GM12872 (cell line): ENCODE data around the gene GNB1.

ENCODE experiments used
- TF ChIP-seq, protein P1 (sequence below): IDR thresholded peaks from 3 replicates; pipeline ENCODE4 v1.5.1; 2011; ENCODE audit warnings: low read depth, mild to moderate bottlenecking, low read length, moderate library complexity; ENCODE audit not compliant: insufficient read depth

GNB1 gene

DNA sequence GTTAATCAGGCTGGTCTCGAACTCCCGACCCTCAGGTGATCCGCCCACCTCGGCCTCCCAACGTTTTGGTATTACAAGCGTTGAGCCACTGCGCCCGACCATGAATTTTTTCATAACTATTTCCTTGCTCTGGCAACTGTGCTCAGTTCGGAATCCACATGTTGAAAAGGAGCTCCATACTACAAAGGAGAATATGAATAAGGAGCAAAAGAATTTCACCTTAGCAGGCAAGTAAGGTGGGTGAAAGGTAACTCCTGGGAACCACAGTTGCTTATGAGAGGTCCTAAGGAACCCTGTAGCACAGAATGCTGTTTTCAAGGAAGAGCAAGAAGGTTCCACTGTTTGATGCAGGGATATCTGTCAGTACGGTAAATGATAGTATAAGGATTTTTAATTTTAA lies 82.7 kb downstream of the GNB1 start:
- TF ChIP-seq, protein P1, sequence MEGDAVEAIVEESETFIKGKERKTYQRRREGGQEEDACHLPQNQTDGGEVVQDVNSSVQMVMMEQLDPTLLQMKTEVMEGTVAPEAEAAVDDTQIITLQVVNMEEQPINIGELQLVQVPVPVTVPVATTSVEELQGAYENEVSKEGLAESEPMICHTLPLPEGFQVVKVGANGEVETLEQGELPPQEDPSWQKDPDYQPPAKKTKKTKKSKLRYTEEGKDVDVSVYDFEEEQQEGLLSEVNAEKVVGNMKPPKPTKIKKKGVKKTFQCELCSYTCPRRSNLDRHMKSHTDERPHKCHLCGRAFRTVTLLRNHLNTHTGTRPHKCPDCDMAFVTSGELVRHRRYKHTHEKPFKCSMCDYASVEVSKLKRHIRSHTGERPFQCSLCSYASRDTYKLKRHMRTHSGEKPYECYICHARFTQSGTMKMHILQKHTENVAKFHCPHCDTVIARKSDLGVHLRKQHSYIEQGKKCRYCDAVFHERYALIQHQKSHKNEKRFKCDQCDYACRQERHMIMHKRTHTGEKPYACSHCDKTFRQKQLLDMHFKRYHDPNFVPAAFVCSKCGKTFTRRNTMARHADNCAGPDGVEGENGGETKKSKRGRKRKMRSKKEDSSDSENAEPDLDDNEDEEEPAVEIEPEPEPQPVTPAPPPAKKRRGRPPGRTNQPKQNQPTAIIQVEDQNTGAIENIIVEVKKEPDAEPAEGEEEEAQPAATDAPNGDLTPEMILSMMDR, result no peak

- TF ChIP-seq, protein P1, result no peak
Observed at GRCh38 chr1:1806890-1807289, 84.0 kb downstream of the GNB1 start.

GRCh38 chr1:1804301-1804700 lies 86.6 kb downstream of the GNB1 start:
- TF ChIP-seq, protein P1, result no peak

GRCh38 chr1:1802871-1803270 lies 88.0 kb downstream of the GNB1 start:
- TF ChIP-seq, protein P1, result no peak

- TF ChIP-seq, protein P1, result no peak
Observed at GRCh38 chr1:1799716-1800115, 91.2 kb downstream of the GNB1 start.

DNA sequence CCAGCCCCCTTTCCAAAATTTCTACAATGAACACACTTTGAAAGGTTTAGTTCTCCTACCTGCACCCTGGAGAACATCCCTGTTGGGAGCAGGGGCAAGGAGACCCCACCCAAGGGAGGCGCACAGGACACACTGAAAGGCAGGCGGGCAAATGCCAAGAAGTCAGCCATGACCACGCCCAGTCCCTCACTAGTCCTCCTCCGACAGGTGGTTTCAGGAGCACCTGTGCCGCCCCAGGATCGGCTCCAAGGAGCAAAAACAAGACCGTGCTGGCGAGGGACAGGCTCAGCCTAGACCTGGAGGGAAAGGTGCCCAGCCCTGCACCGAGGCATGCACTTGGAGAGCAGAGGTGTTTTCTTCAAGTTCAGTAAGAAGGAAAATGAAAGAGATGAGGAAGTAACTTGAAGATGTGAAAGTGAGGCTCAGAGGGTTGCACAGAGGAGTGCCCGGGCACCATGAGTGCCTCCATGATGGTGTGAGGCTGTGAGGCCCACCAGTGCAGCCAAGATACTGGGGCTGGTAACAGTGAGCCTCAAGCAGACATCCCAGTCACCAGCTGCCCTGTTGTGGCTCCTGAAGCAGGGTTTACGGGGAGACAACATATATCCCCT lies 93.1 kb downstream of the GNB1 start:
- TF ChIP-seq, protein P1, result no peak

DNA sequence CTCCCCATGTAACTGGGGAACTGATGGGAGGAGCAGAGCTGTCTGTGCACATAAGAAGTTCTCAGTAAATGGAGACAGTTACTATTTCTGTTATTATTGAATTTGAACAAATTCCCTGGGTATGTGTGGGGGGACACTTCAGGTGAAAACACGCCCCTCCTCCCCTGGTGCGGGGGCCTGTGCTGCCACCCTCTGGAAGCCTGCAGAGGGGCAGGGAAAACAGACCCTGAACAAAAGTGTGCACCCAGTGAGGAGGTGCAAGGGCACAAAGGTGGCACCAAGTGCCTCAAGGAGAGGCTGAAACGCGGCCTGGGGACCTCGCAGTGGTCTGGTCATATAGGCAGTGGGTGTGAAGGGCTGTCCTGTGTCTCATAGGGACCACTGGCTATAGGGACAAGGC lies 94.4 kb downstream of the GNB1 start:
- TF ChIP-seq, protein P1, result peak; percentile 40; the same call in 2 of the 3 replicates

DNA sequence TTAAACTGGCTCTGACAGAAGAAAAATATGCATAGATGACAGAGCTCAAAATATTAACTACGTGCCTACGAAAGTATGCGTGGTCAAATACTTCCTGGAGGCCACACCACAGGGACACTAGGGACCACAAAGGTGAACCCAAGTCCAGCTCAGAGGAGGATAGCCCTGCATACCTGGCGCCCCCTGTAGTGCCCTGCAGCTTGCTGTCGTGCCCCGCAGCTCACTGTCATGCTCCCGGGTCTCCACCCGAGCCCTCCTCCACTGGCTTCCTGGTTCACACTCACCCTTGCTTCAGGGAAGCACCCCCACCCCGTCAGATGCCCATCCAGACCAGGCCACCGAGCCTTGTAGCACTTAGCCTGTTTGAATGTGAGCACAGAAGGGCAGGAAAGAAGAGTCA lies 95.9 kb downstream of the GNB1 start:
- TF ChIP-seq, protein P1, result no peak
